ENCODE data around the gene STAB1. TPM values are rescaled to one million over a fixed set of nuclear protein-coding genes. Genes with fewer than 3 reads are reported as not detected.
A peak's percentile ranks its signal among the peaks of the same experiment; 100 is the strongest.

STAB1 gene
- total RNA-seq, 1 donor from 2014 or later = 464 TPM

DNA sequence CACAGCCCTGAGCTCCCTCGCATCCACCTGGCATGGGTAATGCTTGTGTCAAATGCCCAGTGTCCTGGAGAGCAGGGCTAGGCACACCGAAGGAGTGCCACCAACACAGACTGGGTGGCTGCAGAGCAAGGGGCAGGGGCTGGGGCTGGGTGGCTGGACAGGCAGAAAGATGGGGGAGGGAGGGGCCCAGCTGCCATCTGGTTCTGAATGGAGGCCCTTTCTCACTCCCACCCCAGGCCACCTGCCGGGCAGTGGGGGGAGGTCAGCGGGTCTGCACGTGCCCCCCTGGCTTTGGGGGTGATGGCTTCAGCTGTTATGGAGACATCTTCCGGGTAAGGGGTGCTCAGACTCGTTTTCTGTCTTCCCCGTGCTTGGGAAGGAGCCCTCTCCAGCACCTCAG, 17.0 kb downstream of the STAB1 start:
- no peak for DNase-seq

DNA sequence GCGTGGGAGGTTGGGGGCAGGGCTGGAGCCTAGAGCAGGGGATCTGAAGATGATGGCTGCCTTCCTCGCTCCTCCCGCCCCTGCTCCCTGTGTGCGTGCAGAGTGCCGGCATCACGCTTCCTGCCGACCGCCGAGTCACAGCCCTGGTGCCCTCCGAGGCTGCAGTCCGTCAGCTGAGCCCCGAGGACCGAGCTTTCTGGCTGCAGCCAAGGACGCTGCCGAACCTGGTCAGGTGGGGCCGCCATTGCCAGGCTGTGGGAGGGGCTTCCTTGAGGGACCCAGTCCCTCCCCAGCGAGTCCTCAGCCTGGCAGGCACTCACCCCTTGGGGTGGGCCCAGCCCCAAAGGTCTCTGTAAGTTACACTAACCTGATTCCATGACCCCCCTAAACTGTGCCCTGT, 17.6 kb downstream of the STAB1 start:
- DNase-seq = no peak

DNA sequence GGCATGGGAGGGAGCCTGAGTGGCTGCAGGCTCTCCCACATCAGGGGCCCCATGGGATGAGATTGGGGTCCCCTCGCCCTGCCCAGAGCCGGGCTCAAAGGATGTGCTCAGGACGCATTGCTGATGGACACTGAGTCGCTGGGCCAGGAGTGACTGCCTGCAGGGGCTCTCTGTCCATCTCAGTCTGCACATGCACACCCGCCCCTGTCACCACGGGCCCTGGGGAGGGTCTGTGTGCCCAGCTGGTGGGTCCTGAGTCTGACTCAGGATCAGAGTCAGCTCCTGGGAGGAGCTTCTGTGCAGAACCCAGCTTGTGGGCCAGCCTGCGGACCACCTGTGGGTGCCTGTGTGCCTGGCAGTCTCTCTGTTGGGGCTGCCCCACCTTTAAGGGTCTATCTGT, 18.1 kb downstream of the STAB1 start:
- DNase-seq = no peak

DNA sequence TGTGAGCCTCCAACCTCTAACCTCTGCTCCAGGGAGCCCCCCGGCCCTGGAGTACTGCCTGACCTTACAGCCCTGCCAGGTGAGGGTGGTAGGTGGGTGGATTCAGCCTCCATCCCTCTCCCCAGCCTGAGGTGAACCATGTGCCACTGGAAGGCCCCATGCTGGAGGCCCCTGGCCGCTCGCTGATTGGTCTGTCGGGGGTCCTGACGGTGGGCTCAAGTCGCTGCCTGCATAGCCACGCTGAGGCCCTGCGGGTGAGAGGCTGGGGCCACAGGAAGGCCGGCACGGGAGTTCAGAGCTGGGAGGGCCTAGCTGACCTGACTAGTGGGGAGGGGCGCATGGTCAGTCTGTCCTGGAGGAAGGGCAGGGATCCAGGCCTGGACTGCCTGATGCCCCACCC, 19.4 kb downstream of the STAB1 start:
- no peak for DNase-seq

DNA sequence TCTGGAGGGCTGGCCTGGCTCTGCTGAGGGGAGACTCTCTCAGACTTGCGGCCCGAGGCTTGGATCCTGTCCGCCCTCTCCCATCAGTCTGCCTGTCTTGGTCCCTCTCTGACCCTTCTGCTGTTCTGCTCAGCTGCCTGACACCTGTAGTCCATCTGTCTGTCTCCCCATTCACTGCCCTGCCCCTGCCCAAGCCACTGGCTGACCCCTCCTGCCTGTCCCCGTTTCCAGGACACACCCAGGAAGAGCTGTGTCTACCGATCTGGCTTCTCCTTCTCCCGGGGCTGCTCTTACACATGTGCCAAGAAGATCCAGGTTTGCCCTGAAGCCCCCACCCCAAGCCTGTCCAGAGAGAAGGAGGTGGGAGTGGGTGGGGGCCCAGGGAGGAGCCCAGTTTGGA, 20.1 kb downstream of the STAB1 start:
- no peak for DNase-seq

DNA sequence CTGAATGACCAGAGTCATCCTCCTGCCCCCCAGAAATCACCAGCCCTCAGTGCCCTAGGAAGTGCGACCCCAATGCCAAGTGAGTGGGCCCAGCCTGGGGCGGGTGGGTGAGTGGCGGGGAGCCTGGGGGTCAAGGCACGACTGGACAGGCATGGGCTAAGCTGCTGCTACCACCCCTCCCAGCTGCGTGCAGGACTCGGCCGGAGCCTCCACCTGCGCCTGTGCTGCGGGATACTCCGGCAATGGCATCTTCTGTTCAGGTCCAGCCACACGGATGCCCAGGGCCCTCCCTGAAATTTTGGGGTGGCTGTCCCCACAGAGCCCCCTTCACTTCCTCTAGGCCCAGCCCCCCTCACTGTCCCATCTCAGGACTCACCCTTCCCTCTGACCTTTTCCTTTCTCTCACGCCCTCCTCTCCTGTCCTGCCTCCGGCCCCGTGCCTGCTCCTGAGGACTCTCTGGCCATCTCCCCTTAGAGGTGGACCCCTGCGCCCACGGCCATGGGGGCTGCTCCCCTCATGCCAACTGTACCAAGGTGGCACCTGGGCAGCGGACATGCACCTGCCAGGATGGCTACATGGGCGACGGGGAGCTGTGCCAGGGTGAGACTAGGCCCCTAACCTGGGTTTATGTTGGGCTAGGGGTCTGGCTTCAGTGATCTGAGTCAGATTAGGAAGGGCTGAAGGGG, 21.5 kb downstream of the STAB1 start:
- DNase-seq = no peak

DNA sequence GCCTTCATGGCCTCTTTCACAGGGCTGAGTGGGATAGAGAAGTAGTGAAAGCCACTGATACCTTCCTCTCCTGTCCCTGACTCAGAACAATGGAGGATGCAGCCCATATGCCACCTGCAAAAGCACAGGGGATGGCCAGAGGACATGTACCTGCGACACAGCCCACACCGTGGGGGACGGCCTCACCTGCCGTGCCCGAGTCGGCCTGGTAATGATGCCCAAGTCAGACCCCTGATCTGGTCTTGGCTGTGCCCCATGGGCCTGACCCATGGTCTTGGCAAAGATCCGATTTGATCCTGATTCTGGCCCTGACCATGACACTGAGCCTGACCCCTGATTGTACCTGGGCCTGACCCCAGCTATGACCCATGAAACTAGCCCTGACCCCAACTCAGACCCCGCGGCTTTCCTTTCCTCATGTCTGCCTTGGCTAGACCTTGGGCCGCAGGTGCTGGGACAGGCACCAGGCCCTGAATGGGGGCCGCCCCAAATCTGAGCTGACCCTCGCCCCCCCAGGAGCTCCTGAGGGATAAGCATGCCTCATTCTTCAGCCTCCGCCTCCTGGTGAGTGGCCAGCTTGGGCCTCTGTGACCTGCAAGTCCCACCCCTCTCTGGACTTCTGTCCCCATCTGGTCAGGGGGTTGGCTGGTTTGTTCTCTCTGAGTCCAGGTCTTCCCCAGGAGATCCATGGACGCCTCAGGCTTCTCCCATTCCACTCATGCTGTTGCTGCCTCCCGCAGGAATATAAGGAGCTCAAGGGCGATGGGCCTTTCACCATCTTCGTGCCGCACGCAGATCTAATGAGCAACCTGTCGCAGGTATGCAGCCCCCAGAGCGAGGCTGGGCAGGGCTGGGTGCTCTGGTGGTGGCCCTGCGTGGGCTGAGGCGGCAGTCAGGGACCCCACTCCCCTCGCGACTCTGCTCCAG, 22.9 kb downstream of the STAB1 start:
- no peak for DNase-seq

DNA sequence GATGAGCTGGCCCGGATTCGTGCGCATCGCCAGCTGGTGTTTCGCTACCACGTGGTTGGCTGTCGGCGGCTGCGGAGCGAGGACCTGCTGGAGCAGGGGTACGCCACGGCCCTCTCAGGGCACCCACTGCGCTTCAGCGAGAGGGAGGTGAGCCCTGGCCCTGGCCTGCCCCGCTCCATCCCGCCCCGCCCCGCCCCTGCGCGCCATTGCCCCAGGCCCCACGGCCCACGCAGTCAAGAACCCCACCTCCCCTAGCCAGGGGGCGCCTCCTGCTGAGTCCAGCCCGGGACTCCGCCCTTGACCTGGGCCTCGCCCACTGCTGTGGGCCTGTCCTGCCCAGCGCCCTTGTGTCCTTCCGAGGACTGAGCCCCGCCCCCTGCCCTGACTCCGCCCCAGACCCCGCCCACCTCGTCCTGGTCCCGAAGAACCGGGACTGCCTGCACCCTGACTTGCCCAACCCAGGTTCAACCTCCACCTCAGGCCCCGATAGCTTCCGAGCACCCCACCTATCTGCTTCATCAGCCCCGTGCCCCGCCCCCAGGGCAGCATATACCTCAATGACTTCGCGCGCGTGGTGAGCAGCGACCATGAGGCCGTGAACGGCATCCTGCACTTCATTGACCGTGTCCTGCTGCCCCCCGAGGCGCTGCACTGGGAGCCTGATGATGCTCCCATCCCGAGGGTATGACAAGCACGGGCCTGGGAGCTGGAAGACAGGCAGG, 23.7 kb downstream of the STAB1 start:
- DNase-seq = no peak

DNA sequence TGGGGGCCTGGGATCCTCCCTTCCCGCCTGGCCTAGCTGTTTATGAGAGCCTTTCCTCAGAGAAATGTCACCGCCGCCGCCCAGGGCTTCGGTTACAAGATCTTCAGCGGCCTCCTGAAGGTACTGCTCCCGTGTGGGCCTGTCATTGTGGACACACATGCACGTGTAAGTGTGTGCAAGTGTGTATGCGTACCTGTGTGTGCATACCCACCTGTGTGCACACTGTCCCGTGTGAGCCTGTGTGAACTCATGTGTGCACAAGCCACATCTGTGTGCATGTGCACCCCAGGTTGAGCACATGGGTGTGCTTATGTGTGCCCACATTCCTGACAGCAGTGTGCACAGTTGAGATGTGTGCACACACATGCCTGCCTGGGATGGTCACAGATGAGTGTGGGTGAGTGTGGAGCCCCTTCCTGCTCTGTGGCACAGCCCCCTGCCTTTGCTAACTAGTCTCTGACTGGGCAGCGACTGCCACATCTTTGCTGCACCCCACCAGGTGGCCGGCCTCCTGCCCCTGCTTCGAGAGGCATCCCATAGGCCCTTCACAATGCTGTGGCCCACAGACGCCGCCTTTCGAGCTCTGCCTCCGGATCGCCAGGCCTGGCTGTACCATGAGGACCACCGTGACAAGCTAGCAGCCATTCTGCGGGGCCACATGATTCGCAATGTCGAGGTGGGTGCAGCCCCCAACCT, 24.5 kb downstream of the STAB1 start:
- no peak for DNase-seq

DNA sequence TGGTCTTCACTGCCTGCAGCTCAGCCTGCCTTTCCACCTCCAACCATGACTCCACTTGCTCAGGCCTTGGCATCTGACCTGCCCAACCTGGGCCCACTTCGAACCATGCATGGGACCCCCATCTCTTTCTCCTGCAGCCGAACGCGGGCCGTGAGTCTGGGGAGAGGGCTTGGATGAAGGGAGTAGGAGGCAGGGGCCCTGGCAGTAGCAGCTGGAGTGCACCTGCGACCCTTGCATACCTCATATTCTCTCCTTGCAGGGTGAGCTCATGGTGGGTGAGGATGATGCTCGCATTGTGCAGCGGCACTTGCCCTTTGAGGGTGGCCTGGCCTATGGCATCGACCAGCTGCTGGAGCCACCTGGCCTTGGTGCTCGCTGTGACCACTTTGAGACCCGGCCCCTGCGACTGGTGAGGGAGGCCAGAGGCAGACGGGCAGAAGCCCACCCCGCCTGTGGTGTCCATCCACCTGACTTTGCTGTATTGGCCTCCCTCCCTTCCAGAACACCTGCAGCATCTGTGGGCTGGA, 25.1 kb downstream of the STAB1 start:
- DNase-seq = no peak

DNA sequence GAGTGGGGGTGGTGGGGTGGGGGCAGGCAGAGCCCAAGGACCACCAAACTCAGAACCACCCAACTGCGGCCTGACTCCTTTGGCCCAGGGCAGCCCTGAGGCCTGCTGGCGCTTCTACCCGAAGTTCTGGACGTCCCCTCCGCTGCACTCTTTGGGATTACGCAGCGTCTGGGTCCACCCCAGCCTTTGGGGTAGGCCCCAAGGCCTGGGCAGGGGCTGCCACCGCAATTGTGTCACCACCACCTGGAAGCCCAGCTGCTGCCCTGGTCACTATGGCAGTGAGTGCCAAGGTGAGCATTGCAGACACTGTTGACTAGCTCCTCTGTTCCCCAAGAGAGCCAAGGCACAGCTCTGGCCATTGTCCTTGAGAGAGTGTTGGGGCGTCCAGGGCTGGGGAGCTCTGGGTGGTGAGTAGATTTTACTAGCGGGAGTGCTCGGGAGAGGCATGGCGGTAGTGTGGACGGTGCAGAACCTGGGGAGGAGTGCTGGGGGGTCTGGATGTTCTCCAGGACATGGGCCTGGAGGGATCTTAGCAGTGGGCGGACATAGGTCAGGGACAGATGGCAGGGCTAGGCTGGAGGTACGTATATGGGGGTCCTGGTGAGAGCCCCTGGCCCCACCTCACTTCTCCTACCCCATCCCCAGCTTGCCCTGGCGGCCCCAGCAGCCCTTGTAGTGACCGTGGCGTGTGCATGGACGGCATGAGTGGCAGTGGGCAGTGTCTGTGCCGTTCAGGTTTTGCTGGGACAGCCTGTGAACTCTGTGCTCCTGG, 25.8 kb downstream of the STAB1 start:
- DNase-seq = no peak

DNA sequence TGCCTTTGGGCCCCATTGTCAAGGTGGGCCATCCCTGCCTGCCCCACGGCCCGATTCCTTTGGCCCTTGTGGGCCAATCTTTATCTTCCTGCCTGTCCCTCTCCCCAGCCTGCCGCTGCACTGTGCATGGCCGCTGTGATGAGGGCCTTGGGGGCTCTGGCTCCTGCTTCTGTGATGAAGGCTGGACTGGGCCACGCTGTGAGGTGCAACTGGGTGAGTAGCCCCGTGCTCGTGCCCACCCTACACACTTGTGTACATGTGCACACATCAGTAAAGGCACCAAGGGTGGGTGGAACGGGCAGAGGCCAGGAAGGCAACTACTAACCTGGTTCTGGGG, 26.3 kb downstream of the STAB1 start:
- DNase-seq = no peak

DNA sequence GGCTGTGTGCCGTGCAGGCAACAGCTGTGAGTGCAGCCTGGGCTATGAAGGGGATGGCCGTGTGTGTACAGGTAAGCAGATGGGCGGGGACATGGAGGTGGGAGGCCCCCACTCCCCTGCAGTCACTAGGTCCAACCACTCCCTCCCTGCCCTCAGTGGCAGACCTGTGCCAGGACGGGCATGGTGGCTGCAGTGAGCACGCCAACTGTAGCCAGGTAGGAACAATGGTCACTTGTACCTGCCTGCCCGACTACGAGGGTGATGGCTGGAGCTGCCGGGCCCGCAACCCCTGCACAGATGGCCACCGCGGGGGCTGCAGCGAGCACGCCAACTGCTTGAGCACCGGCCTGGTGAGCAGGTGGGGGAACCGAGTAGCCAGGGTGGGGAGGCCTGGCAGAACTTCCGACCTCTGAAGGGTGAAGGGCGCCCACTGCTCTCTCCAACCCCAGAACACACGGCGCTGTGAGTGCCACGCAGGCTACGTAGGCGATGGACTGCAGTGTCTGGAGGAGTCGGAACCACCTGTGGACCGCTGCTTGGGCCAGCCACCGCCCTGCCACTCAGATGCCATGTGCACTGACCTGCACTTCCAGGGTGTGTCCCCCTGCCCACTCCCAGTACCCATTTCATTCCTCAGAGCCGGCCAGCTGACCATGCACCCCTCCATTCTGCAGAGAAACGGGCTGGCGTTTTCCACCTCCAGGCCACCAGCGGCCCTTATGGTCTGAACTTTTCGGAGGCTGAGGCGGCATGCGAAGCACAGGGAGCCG, 26.9 kb downstream of the STAB1 start:
- DNase-seq = no peak

DNA sequence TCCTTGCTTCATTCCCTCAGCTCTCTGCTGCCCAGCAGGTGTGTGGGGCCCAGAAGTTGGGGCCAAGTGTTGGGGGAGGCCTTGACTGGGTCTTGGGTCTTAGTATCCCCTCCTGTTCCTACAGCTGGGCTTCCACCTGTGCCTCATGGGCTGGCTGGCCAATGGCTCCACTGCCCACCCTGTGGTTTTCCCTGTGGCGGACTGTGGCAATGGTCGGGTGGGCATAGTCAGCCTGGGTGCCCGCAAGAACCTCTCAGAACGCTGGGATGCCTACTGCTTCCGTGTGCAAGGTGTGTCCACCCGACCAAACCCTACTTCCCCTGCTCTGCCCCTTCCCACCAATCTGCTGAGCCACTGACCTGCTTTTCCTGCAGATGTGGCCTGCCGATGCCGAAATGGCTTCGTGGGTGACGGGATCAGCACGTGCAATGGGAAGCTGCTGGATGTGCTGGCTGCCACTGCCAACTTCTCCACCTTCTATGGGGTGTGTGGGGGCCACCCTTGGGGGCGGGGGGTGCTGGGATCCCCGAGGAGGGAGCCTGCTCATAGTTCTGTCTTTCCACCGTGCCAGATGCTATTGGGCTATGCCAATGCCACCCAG, 27.6 kb downstream of the STAB1 start:
- DNase-seq = no peak

DNA sequence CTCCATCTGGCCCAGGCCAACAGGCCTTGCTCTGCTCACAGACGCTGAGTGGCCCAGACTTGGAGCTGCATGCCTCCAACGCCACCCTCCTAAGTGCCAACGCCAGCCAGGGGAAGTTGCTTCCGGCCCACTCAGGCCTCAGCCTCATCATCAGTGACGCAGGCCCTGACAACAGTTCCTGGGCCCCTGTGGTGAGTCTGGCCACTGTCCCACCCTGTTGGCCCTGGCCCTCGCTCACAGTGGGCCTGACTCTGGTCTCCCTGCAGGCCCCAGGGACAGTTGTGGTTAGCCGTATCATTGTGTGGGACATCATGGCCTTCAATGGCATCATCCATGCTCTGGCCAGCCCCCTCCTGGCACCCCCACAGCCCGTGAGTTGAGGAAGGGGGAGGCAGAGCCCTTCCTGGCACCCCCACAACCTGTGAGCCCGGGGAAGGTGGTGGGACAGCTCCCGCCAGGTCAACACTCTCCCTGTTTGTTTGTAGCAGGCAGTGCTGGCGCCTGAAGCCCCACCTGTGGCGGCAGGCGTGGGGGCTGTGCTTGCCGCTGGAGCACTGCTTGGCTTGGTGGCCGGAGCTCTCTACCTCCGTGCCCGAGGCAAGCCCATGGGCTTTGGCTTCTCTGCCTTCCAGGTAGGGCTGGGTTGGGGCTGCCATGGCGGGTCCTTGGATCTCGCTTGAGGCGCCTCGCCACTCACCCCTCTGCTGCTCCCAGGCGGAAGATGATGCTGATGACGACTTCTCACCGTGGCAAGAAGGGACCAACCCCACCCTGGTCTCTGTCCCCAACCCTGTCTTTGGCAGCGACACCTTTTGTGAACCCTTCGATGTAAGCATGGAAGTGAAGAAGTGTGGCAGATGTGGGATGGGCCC, 28.5 kb downstream of the STAB1 start:
- DNase-seq = no peak

DNA sequence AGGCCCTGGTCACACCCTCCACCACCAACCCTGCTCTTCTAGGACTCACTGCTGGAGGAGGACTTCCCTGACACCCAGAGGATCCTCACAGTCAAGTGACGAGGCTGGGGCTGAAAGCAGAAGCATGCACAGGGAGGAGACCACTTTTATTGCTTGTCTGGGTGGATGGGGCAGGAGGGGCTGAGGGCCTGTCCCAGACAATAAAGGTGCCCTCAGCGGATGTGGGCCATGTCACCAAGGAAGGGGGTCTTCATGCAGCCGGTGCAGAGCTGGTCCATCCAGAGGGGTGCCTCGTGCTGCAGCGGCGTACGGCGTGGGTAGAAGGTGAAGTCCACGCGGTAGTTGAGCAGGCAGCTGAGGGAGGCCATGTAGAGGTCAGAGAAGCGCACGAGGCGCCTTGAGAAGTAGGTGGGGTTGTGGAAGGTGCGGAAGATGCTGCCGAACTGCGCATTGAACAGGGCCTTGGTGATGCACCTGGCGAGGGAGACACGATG, 29.2 kb downstream of the STAB1 start:
- no peak for DNase-seq

DNA sequence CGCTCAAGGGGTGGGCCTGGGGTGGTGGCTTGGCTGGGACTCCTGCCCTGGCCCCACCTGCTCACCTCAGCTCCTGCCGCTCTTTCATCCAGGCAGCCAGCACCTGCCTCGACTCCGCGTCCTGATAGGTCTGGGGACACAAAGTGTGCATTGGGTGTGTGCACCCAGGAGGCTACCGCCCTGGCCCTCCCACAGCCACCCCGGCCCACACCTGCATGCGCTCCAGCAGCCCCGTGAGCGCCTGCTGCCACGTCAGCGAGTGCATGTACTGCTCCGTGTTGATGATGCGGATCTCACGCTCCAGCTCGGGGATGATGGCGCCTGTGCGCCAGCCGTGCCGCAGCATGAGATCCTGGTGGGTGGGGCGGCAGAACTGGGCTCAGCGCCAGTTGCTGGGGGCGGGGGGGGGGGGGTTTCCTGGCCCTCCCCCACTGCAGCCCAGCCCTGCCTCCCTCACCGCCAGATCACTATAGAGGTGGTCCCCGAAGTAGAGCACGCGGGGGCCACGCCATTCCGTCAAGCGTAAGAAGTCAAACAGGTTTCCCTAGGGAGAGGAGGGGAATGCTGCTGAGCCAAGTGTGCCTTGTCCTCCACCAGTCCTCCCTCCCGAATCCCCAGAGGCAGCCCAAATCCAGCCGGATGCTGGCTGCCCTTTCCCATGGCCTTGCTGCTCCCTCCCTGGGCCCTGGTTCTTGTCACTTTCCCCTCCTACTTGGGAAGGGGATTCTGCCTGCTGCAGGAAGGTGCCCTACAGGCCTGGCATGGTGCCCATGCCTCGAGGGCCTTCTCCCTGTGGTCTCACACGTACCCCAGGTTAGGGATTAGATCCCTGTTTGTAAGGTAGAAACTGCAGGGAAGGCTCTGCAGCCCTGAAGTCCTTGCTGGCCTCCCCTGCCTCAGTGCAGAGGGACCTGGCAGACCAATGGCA, 29.9 kb downstream of the STAB1 start:
- DNase-seq = peak; percentile 66
